Hematopoietic multipotent progenitor cell treated with erythropoietin and hydrocortisone succinate and interleukin-3 and kit ligand, for 6 days (in vitro differentiated cells): ENCODE data around the gene ACER3.
"Not testable (repeated sequence)": the region's sequence is repeated elsewhere in the genome, so short reads cannot be mapped to it uniquely, and the experiment has no call there.

Experiments used
- DNase-seq: peaks from one replicate; pipeline ENCODE4 v3.0.0-alpha.2; 2015

Gene ACER3

GRCh38 chr11:76939219-76939631, 78.5 kb downstream of the ACER3 start:
- no peak for DNase-seq

- DNase-seq: no peak
Observed at GRCh38 chr11:76944225-76944624, 83.5 kb downstream of the ACER3 start.

DNA sequence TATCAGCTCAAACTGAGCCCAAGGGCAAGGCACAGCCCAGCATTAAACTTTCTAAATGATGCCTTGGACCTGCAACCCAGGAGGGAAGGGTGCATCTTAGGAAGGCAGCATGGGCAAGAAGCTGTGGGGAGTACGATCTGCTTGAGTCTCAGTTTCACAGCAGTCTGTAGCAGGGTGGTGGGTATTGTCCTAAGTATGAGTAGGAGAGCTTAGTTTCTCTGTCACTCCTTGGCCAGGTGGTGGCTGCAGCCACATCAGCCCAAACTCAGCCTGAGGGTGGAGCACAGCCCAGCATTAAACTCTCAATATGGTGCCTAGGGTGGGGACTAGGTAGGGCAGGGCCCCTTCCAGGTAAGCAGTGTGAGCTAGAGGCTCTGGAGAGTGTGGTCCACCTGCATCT, 85.5 kb downstream of the ACER3 start:
- no peak for DNase-seq

GRCh38 chr11:76947190-76947589, 86.5 kb downstream of the ACER3 start:
- no peak for DNase-seq

DNA sequence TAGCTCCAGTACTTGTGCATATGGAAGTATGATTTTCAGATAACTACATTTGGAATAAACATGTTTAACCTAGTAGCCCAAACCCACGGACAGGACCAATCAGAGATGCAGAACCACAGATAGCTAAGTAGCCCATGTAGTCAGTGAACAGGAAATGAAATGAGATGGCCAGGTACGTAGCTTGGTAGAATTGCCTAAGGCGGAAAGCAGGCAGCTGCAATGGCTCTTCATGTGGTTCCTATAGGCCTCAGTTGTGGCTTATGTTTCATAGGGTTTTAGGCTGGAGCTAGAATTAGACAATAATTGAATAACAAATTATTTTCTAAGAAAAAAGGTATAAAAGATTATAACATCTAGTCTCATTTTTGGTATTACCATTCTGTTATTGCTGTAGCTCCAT, 87.1 kb downstream of the ACER3 start:
- no peak for DNase-seq

DNA sequence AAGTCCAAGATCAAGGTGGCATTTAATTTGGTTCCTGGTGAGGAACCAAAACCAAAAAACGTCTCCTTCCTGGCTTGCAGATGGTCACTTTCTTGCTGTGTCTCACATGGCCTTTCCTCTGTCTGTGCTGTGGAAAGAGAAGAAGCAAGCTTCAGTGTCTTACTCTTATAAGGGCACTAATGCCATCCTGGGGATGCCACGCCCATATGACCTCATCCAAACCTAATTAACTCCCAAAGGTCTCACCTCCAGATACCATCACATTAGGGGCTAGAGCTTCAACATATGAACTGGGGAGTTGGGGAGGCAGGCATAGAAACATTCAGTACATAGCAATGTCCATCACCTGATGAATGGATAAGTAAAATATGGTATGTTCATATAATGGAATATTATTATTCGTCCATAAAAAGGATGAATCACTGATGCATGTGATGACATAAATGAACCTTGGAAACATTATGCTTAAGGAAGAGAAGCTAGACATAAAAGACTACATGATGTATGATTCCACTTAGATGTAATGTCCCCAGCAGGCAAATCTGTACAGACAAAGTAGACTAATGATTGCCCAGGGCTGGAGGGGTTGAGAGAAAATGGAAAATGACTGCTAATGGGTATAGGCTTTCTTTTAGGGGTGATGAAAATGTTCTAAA, 94.9 kb downstream of the ACER3 start:
- DNase-seq: no peak

DNA sequence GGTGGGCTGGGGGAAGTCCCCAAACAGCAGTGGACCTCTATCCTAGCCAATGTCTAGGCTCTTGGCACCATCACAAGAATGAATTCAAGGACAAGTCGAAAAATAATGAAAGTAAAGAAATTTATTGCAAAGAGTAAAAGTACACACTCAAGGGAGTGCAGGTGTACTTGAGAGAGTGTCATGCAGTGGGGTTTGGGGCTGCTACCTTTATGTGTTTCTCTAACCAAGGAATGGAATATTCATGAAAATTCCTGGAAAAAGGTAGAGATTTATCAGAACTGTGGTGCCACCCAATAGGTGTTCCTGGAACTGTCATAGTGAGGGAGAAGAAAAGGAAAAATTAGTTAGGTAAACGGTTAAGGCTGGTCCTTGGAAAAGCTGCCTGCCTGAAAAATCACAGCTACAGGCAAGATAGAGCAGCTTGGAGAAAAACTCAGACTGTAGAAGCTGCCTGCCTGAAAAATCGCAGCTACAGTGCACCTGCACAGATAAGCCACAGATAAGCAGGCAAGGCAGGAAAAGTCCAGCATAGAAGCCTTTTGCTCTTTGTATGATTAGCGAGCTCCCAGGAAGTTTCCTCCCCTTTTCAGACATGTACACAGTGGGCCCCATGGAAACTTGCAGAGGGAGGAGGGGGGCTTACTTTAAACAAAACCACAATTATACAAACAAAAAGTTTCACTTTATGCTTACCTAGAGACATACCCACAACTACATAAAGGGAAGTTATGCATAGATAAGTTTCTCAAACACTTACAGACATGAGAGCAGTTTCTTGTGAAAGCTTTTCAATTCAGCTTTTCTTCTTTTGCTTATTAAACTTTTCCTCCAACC, 102.1 kb downstream of the ACER3 start:
- peak; percentile 8 for DNase-seq

- not testable (repeated sequence) for DNase-seq
Observed at GRCh38 chr11:76963417-76964168, 102.9 kb downstream of the ACER3 start.

GRCh38 chr11:76972051-76972450, 111.3 kb downstream of the ACER3 start:
- DNase-seq: no peak

GRCh38 chr11:76974179-76974891, 113.6 kb downstream of the ACER3 start:
- no peak for DNase-seq

GRCh38 chr11:76975513-76975912, 114.8 kb downstream of the ACER3 start:
- DNase-seq: no peak

GRCh38 chr11:76977791-76978190, 117.1 kb downstream of the ACER3 start:
- DNase-seq: no peak

DNA sequence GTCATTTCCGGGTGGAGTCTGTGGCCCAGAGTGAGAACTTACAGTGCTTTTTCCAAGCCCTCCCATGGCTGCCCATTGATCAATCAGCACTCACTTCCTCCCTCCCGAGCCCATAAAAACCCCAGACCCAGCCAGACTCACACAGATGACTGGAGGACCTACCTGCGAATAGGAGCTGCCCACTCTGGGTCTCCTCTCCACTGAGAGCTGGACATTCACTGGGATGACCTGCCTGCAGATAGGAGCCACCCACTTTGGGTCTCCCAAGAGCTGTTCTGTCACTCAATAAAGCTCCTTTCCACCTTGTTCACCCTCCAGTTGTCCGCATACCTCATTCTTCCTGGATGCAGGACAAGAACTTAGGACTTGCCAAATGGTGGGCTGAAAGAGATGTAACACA, 117.5 kb downstream of the ACER3 start:
- no peak for DNase-seq

DNA sequence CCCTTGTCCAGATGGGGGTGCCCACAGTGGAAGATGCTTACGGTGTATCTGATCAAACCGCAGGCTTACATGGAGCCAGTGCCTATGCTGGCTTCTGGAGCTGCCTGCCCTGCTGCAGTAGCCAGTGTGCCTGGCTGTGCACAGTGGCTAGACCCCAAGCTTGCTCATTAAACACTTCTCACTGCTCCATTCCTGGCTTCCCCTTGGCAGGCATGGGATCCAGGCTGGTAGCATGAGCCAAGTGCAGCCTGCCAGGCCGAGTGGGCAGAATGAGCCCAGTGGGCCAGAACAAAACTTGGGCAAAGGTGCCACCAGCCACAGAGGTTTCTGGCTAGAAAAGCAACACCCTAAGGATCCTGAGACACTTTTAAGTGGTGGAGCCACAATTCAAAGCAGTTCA, 118.1 kb downstream of the ACER3 start:
- no peak for DNase-seq

GRCh38 chr11:76980196-76980595, 119.5 kb downstream of the ACER3 start:
- DNase-seq: no peak

DNA sequence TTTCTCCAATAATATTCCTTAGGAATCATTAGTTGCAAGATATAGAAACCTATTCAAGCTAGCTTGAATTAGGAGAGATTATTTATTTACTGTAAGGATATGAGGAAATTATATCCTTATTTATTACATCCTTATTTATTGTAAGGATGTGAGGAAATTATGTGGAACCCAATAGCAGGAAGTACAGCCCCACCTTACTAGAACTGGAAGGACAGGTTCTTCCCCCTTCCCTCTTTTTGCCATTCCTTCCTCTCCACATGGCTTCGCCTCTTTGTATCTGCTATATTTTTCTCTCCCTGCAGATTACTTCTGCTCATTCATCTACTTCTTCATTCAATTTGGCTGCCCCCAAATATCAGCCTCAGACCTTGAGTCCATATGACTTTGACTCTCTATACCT, 124.0 kb downstream of the ACER3 start:
- no peak for DNase-seq

DNA sequence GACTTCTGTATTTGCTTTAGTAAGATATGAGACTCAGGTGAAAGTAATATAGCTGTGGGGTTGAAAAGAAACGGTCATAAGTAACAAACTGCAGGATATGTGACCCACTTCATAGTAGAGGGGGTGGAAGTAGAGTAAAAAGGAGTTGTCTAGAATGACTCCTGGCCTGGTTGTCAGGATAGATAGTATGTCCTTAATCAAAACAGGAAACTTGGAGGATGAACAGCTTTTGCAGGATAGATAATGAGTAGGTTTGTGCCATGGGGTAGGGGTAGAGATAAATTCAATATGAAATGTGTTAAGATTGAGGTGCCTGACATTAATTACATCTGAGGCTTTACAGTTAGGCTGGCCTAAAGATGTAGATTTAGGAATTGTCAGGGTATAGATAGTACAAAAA, 126.5 kb downstream of the ACER3 start:
- DNase-seq: peak; percentile 22

DNA sequence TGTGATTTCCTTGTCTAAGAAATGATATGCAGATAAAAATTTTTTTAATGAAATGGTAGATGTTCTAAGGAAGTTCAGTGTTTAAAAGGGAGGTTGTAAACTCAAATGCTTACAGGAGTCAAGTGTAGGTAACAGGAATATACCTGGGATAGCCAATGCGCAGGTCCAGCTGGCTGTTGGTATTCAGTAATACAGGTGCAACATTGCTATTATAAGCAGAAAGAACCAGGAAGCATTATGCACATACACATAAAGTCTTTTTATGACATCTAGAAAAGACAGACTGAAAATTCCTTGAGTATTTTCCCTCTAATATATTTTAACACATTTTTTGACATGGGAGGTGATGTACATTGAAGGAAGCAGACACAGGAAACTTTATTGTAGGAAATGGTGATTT, 129.9 kb downstream of the ACER3 start:
- DNase-seq: no peak

GRCh38 chr11:76995081-76995576, 134.4 kb downstream of the ACER3 start:
- DNase-seq: no peak

DNA sequence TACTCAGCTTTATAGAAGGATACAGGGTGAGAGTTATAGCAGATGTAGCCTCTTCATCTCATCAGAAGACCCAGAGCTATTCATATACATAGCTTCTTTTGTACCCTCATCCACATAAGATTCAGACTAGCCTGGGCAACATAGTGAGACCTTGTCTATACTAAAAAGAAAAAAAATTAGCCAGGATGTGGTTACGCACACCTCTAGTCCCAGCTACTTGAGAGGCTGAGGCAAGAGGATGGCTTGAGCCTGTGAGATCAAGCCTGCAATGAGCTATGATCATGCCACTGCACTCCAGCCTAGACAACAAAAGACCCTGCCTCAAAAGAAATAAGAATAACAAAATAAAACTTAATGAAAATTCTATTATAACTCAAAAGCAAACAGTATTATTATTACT, 136.8 kb downstream of the ACER3 start:
- DNase-seq: no peak

GRCh38 chr11:76999597-76999996, 138.9 kb downstream of the ACER3 start:
- no peak for DNase-seq

GRCh38 chr11:77001613-77002012, 140.9 kb downstream of the ACER3 start:
- no peak for DNase-seq

GRCh38 chr11:77002776-77003175, 142.1 kb downstream of the ACER3 start:
- DNase-seq: no peak
